ENCODE measurements around the gene GAK.

The GAK gene

DNA sequence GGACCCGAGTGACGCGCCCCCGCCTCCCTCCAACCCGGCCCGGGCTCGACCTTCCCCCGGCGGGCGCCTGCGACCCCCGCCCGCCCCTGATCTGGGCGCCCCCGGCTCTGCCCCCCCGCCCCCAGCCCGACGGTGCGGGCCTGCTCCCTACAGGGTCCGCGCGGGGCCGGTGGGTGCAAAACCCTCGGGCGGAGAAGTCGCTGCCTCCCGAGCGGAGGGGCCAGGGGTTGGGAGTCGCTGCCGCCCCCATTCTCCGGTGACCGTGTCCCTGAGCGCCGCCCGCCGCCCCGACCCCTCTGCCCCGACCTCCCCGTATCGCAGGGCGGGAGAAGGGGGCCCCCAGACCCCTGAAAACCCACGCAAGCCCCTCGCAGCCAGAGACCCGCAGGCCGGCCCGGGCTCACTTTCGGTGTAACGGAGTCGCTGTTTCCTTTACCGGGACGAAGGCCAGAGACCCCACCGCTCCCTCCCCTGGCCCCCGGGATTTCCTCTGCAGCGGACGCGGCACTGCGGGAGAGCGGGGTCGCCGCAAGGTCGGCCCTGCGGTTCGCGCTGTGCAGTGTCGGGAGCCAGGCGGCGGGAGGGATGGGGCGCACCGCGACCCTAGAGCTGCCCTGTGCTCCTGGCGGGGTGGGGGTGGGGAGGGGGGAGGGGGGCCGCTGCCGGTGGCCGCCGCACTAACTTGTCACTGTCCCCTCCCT is 105.5 kb downstream of the GAK start:
- DNase-seq, result no peak

DNA sequence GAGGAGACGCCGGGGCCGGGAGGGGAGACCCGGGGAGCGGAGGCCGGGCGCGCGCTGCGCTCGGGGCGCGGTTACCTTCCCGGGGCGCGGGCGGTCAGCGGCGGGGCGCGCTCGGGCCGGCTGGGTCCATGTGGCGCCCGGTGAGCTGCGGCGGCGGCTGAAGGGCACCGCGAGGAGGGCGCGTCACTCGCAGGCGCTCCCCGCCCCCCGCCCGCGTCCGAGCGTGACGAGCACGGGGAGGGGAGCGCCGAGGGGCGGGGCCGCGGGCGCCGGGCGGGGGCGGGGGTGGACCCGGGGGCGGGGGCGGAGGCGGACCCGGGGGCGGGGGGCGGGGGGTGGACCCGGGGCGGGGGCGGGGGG is 106.2 kb downstream of the GAK start, which contains the start of gene CPLX1:
TSS of gene CPLX1 (minus strand) at position 159 of the 360 bp plus-strand sequence. CDS start 1,607 bp downstream, outside the sequence.
- no peak for DNase-seq

GRCh38 chr4:825063-825970 is 106.8 kb downstream of the GAK start:
- no peak for DNase-seq

DNA sequence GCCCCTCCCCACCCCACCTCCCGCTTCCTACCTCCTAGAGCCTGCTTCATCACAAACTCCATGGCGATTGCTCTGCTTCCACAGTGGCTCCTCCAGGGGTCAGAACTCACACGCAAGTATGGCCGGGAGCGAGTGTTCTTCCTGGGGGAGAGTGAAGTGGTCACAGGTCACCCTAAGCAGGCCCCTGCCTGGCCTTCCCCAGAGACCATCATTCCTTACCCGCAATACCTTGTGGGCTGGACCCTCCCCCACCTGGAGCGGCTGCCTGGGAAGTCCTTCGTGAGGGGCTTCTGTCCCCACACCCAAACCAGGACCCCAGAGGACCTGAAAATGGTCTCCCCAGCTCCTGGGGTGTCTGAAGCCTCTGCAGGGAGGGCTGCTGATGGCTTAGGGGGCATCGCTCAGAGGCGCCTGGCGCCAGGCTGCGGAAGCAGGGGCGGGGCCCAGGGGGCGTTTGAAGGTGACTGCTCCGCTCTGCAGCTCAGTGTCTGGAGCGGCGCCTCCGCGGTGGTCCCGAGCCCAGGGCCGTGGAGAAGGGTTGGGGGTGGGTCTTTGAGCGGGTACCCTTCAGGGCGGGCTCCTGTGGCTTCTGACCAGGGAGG is 107.6 kb downstream of the GAK start:
- no peak for DNase-seq

DNA sequence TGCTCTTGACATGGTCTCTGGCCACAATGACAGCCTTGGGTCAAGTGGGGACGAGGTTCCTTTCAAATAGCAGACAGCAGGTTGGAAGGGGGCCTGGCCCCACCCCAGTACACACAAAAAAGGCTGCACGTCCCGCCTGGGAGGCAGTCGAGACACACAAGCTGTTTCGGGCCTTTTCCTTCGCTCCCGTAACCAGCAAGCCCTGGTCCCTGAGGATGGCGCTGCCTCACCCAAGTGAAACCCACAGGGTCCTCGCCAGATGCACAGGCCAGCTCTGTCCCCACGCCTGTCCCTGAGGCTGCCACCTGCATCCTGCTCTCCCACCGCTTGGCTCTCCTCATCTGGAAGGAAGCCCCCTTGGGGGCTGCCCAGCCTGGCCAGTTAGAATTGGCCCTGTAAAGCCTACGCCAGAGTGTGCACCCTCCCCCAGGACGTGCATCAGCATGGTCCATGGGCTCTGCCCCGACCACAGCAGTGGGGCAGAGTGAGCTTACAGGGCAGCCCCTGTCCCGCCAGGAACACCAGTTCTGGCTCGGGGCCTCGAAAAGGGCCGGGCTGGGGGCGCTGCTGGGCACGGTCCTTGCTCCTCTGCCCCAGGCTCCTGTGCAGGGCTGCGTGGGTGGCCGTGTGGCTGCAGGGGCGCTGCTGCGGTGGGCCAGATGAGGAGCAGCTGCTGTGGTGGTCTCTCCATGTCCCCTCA is 108.2 kb downstream of the GAK start:
- no peak for DNase-seq

DNA sequence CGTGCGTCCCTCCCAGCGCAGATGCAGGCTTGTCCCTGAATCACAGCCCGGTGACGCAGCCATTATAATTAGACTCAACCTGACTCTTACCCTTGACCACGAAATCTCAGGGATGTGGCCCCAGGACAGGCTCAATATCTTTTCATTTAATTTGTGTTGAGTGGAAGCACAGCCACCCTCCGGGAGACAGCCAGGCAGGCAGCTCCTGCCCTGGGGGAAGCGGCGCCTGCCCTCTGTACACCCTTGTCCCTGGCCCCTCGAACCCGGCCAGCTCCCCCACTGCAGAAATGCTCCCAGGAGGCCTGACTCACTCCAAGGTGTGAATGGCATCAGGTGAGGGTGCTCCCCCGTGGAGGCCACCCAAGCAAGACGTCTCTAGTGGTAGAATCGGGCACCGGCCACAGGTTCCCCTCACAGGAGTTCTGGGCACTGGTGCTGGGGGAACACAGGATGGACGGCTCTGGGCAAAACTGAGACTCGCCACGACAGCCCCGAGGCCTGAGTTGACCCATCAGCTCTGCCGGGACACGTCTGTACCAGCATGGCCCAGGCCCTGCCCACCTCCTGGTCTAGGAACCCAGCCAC is 108.8 kb downstream of the GAK start:
- DNase-seq, result no peak

DNA sequence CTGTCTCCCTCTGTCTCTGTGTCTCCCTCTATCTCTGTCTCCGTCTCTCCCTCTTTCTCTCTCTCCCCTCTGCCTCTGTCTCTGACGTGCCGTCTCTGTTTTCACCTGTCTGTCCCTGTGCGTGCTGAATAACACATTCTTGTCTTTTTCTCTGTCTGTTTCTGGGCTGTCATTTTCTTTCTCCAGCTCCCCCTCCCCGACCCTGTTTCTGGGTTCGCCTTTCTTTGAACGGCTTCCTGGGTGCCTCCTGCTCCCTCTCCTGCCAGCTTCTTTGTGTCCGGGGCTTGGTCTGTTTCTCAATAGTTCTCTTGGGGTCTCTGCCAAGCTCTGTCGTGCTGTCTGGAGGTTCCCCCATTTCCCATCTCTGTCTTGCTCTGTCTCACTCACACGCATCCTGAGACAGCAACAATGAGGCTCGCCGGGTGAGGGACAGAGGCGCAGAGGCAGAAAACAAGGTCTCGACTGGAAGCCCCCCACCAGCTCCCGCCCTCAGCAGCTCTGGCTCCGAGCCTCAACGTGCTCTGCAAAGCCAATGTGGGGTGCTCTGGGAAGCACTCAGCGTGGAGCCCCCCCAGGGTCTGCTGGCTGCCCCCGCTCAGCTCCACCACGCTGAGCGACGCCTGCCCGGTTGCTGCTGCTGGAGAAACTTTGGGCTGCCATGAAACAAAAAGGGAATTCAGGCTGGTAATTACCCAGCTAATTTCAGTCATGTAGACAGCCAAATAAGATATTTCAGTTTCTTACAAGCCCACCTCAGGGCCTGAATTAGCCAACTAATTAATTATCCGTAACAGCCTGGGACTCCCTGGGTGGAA is 109.5 kb downstream of the GAK start:
- no peak for DNase-seq

DNA sequence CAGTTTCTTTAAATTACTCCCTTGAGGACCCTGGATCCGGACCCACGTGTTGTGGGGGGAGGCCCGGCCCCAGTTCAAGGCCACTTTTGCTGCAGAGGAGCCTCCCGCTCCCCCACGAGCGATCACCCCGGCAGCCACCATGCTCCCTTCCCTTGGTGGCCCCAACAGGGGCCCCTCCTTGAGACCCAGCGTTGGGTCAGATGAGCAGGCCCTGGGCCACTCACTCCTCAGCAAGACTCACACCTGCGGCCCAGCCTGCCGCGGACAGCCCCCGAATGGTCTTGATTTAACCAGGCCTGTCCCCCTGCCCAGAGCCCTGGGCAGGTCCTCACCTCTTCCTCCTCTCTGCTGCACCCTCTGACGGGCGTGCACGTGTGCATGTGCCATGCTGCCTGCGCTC is 110.5 kb downstream of the GAK start:
- no peak for DNase-seq

DNA sequence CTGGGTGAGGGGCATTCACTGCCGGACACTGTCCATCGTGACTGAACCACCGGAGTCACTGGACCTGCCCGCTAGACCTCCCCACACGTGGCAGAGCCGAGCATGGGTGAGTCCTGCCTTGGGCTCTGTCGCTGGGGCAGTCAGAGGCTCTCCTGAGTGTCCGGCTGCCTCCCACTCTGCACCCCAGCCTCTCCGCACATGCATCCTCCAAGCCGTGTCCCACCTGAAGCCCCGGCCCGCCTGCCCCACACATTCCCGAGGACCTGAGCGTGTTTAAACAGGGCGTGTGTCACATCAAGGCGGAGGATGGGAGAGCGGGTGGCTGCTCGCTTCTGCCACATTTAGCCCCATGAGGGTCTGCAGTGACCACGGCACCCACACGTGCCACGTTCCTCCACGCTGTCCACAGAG is 110.9 kb downstream of the GAK start:
- DNase-seq, result no peak

- no peak for DNase-seq
Measured at GRCh38 chr4:820230-821172, 111.6 kb downstream of the GAK start.

GRCh38 chr4:819401-820229 is 112.5 kb downstream of the GAK start:
- no peak for DNase-seq

GRCh38 chr4:818106-818921 is 113.8 kb downstream of the GAK start:
- no peak for DNase-seq

GRCh38 chr4:815464-816146 is 116.5 kb downstream of the GAK start:
- no peak for DNase-seq

DNA sequence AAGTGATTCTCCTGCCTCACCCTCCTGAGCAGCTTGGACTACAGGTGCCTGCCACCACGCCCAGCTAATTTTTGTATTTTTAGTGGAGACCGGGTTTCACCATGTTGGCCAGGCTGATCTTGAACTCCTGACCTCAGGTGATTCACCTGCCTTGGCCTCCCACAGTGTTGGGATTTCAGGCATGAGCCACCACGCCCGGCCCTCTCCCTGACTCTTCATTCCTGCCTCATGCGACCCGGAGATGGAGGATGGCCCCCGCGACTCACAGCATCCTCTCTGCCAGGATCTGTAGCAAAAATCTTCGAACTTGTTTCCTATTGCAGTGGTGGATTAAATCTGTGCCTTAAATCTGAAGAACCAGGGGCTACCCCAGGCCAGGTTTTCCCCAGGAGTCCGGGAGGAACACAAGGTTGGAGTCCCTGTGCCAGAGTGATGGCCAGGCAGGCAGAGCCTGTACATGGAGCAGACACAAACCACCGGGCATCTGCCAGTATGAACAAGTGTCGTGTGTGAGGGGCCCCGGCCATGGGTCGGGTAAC is 117.7 kb downstream of the GAK start:
- DNase-seq, result no peak

GRCh38 chr4:813900-814299 is 118.2 kb downstream of the GAK start:
- DNase-seq, result no peak

DNA sequence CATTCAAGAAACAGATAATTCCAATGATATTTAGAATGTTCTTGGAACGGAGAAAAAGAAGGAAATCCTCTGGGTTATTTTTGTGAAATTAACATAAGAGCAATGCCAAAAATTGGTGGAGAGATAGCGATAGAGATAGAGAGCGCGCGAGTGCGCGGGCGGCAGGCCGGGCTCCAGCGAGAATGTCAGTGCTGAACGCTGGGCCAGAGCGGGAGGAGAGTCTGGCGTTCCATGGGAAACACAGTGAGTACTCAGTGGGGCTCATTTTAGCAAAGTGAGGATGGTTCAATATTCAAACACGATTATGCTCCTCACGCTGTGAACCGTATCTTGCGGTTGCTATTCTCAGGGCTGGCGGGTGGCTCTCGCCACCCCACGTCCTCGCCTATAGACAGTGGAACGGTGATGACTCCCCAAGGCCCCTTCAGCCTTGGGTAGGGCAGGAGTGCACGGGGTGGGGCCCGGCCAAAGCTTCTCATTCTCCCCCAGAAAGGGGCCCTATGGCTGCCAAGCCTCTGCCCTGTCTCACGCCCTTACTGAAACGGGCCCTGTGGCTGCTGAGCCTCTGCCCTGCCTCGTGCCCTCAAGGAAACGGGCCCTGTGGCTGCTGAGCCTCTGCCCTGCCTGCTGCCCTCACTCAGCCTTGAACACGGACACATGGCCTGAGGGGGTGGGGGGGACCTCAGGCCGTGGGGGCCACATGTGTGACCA is 123.1 kb downstream of the GAK start:
- DNase-seq, result no peak

DNA sequence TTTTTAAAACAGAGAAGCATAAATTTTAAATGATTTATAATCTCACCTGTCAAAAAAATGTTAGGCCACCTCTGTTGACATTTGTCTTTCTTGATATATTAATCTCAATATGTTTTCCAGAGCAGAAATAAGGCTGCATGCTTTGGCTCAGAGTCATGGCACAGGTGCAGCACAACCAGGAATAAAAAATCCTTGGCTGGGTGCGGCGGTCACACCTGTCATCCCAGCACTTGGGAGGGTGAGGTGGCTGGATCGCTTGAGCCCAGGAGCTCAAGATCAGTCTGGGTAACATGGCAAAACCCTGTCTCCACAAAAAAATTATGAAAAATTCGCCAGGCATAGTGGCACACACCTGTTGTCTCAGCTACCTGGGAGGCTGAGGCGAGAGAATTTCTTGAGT is 124.3 kb downstream of the GAK start:
- no peak for DNase-seq
